HG03469 (cell line): ENCODE data around the gene SAP130.

Source experiments
- ATAC-seq: cut with Tn5 transposase; IDR thresholded peaks from one replicate; pipeline ENCODE4 v1.9.1; 2021; ENCODE audit warnings: mild to moderate bottlenecking, moderate library complexity, moderate number of reproducible peaks; ENCODE audit not compliant: unreplicated experiment

SAP130 gene

GRCh38 chr2:128027801-128028667, at the start of gene SAP130:
Gene SAP130, minus strand, starts transcription at chr2:128028059. Its CDS starts 1,767 bp downstream, at chr2:128026292.
- peak; percentile 72 for ATAC-seq

DNA sequence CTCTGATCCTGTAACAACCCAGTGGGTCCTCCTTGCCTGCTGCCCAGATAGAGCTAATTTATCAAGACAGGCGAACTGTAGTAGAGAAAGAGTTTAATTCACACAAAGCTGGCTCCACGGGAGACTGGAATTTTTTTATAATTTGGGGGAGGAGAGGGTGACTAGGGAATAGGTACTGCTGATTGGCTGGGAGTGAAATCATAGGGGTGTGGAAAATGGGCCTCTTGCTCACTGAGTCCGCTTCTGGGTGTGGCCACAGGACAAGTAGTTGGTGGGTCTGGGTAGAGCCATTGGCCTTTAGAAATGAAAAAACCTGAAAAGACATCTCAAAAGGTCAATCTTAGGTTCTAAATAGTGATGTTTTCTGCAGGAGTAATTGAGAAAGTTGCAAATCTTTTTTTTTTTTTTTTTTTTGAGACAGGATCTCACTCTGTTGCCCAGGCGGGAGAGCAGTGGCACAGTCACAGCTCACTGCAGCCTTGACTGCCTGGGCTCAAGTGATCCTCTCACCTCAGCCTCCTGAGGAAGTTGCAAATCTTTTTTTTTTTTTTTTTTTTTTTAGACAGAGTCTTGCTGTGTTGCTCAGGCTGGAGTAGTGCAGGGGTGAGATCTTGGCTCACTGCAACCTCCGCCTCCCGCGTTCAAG, 48.7 kb upstream of the SAP130 start:
- ATAC-seq, result no peak

- no peak for ATAC-seq
These were observed 45.4 kb upstream of the SAP130 start for GRCh38 chr2:128073278-128073677.

DNA sequence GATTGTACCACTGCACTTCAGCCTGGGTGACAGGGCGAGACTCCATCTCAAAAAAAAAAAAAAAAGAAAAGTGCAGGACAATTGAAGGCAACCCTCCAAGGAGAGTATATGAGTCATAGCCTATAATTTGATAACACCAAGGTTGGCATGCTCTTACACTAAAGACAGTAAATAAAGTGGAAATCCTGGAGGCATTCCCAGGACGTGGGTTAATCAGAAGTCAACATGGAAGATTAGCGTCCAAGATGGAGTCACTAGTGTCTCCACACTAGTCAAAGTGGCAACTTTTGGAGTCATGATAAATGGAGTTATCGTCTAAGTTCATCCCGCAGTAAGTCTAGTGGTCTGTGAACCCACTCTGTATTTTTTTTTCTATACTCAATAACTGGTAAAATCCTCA, 41.9 kb upstream of the SAP130 start:
- ATAC-seq, result no peak

DNA sequence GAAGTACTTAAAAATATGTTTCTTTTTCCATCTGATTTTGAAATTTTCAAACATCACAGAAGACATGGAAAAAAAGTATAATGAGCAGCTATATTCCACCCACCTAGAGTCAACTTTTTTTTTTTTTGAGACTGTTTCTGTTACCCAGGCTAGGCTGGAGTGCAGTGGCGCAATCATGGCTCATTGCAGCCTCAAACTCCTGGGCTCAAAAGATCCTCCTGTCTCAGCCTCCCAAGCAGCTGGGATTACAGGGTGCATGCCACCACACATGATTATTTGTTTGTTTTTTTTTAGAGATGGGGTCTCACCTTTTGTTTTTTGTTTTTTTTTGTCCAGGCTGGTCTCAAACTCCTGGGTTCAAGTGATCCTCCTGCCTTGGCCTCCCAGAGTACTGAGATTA, 36.5 kb upstream of the SAP130 start:
- ATAC-seq, result no peak

- no peak for ATAC-seq
These were observed 34.7 kb upstream of the SAP130 start for GRCh38 chr2:128062571-128062970.

DNA sequence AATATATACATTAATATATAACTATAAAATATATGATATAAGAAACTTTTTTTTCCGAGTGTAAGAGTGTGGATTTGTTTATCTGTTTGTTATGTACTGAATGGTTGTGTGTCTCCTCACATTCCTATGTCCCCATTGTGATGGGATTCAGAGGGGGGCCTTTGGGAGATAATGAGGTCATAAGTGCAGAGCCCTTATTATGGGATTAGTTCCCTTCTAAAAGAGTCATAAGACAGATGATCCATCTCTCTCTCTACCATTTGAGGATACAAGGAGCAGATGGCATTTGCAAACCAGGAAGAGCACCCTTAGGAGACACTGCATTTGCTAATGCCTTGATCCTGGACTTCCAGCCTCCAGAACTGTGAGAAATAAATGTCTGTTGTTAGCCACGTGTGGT, 30.3 kb upstream of the SAP130 start:
- ATAC-seq, result no peak

GRCh38 chr2:128057334-128057733, 29.5 kb upstream of the SAP130 start:
- no peak for ATAC-seq

DNA sequence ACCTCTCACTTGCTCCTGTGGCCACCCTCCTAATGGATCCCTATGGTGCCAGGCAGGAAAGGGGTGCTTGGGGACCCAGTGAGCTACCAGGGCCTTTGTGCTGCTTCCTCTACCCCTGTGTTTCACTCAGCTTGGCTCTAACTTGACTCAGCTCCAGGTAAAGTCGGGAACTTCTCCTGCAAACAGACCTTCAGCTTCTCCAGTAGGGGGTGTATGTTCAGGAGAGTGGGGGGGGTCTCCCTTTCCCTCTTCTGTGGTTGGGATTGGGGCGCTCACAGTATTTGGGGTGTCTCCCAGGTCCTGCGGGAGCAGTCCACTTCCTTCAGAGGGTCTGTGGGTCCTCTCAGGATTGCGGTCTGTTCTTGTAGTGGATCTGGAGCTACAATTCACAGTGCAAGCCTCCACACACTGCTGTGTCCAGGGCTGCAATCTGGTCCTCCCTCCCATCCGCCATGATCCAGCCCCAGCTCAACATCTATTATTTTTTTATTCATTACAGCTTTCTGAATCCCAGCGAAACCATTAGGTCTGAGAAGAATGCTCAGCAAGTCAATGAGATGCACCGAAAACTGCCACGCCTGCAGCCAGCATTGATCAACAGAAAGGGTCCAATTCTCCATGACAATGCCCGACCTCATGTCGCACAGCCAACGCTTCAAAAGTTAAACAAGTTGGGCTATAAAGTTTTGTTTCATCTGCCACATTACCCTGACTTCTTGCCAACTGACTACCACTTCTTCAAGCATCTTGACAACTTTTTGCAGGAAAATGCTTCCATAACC, 26.4 kb upstream of the SAP130 start:
- ATAC-seq, result no peak

DNA sequence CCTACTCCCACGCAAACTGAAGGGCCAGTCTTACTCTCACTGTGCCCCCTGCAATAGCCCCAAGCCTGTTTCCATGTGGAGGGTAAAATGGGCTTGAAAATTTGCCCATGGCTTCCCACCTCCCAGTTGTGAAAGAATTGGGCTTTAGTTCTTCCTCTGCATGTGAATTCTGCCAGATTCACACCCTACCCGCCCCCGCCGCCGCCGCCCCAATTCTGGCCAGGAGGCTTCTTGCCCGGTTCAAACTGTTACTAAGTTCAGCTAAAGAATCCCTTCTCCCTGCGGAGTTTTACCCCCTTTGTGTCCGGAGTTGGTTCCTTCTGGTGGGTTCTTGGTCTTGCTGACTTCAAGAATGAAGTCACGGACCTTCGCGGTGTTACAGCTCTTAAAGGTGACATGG, 25.5 kb upstream of the SAP130 start:
- ATAC-seq, result no peak

DNA sequence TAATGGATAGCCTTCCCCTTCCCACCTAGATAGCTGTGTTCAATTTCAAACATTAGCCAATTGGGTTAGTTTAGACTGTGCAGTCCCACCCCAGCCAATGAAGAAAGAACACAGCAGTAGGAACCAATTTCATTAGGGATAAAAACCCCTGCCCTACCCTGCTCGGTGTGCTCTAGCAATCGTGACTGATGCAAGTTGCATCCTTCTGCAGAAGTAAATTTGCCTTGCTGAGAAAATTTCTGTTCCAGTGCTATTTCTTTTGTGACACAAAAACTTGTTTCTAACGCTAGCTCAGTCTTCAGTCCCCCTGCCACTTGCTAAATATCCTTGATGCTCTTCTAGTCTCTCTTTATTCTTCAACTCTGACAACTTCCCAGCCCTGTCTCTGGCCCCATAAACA, 15.2 kb upstream of the SAP130 start:
- no peak for ATAC-seq

GRCh38 chr2:128041561-128041960, 13.7 kb upstream of the SAP130 start:
- no peak for ATAC-seq

GRCh38 chr2:128040166-128040771, 12.4 kb upstream of the SAP130 start:
- no peak for ATAC-seq

DNA sequence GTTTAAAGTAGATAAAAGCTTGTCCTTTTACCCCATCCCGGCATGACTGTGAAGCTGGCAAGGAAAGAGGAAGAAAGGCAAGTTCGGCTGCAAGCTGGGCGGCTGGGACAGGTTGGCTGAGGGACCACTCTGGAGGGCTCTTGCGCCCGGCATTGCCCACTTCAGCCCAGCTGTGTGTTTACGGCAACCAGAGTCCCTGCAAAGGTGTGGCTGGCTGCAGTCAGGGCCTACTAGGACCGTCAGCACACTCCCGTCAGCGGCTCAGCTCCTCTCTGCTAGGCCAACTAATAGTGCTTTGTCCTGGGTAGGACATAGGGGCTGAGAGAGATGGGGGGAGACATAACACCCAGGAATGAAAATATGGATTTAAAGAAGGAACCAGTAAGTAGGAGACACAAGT, 11.7 kb upstream of the SAP130 start:
- no peak for ATAC-seq

DNA sequence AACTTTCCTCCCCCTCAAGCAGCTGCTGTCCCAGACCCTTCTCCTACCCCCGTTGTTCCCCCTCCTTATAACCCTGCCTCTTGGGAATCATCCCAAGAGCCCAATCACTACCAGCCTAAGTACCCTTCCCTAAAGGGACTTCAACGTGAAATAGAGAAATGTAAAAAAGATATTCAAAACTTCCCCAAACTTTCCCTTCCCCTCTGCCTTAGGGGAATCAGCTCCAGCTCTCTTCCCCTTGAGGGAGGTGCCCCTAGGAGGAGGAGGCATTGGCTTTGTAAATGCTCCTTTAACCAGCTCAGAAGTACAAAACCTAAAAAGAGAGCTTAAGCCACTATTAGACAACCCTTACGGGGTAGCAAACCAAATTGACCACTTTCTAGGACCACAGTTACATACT, 10.6 kb upstream of the SAP130 start:
- no peak for ATAC-seq

DNA sequence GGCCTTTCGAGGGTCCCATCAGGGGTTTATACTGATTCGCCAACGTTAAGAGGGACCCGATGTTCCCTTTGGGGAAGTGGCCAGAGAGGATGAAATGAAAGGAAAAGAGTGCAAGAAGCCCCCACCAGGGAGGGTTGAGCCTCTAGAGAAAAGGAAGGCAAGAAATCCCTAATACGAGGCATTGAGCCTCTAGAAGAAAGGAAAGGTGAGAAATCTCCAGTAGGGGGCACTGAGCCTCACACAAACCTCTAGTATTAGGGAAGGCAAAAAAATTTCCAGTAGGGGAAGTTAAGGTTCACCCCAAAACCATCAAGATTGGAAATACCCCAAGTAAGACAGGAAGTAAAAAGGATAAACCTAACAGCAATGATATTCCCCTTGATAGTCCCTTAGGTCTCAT, 9.8 kb upstream of the SAP130 start:
- ATAC-seq, result no peak

- ATAC-seq, result no peak
These were observed 9.1 kb upstream of the SAP130 start for GRCh38 chr2:128036748-128037607.

- no peak for ATAC-seq
These were observed 4.2 kb upstream of the SAP130 start for GRCh38 chr2:128032092-128032491.

GRCh38 chr2:128028668-128029054, 802 bp upstream of the SAP130 start:
- ATAC-seq, result no peak

- peak; percentile 68 for ATAC-seq
These were observed 520 bp downstream of the SAP130 start for GRCh38 chr2:128027278-128027800.
